Keratinocyte (primary cell): ENCODE measurements around the gene RXRA.

Experiments used
- CTCF ChIP-seq, 3 experiments: IDR thresholded peaks in 1 of 3; conservative IDR thresholded peaks in 1 of 3; optimal IDR thresholded peaks in 1 of 3; 2 replicates in 2 of 3; 3 replicates in 1 of 3; pipeline versions ENCODE3 to v1.5.1; 2011; ENCODE audit warnings: low read length in 3 of 3, mild to moderate bottlenecking in 3 of 3, moderate library complexity in 2 of 3, control low read depth in 1 of 3, inconsistent platforms in 1 of 3; ENCODE audit not compliant: insufficient read depth in 2 of 3; ENCODE audit errors: extremely low read depth in 1 of 3
- EZH2 ChIP-seq: IDR thresholded peaks from one replicate; pipeline ENCODE4 v1.6.1; 2012; ENCODE audit warnings: inconsistent platforms, mild to moderate bottlenecking, low read length, moderate library complexity

- TF ChIP-seq CTCF (optimal IDR thresholded peaks at IDR 0.05 in 1 of 3, IDR thresholded peaks at IDR 0.05 in 1 of 3, conservative IDR thresholded peaks at IDR 0.05 in 1 of 3; ENCODE audit: extremely low read depth in 1 of 3, insufficient read depth in 2 of 3, low read length in 3 of 3) (no peak), EZH2 (no peak)
Measured at GRCh38 chr9:134476272-134476941, 150.2 kb downstream of the RXRA start.
